PFSK-1 (cell line): Measurements from ENCODE around the gene RPP14.

ENCODE experiments used
- FOXP2 ChIP-seq: optimal IDR thresholded peaks from 2 replicates; pipeline ENCODE3; 2011; ENCODE audit warnings: borderline replicate concordance, control low read depth, inconsistent platforms; ENCODE audit not compliant: insufficient read depth; ENCODE audit errors: extremely low read length, extremely low read depth
- POLR2AphosphoS5 ChIP-seq: IDR thresholded peaks from 2 replicates; pipeline ENCODE4 v1.6.1; 2012; ENCODE audit warnings: low read depth, mild to moderate bottlenecking, control low read depth, low read length, moderate library complexity
- REST ChIP-seq, 2 experiments: IDR thresholded peaks; 2 replicates each; pipeline versions ENCODE4 v1.6.1 to v1.8.0; 2011 to 2012; ENCODE audit warnings: low read depth in 2 of 2, low read length in 2 of 2, control low read depth in 1 of 2, inconsistent platforms in 1 of 2, mild to moderate bottlenecking in 1 of 2, moderate library complexity in 1 of 2; ENCODE audit not compliant: insufficient read depth in 1 of 2
- SIN3A ChIP-seq: IDR thresholded peaks from 2 replicates; pipeline ENCODE4 v1.6.1; 2012; ENCODE audit warnings: mild to moderate bottlenecking, low read length, moderate library complexity, borderline replicate concordance; ENCODE audit not compliant: insufficient read depth
- TAF1 ChIP-seq: IDR thresholded peaks from 2 replicates; pipeline ENCODE4 v1.6.1; 2012; ENCODE audit warnings: low read length, control low read depth, borderline replicate concordance; ENCODE audit not compliant: insufficient read depth

DNA sequence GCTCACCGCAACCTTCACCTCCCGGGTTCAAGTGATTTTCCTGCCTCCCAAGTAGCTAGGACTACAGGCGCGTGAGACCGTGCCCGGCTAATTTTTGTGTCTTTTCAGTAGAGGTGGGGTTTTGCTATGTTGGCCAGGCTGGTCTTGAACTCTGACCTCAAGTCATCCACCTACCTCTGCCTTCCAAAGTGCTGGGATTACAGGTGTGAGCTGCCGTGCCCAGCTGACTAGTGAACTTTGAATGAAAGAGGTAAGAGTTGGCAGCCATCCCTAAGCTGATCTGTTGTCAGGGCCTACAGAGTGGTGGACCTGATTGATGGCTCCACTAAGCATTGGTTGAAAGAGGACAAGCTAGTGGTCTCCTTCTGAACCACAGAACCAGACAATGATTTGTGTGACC, 41.9 kb downstream of the RPP14 start:
- no peak for TF ChIP-seq POLR2AphosphoS5
- no peak for TF ChIP-seq SIN3A
- TF ChIP-seq FOXP2 = no peak
- no peak for TF ChIP-seq REST (IDR thresholded peaks at IDR 0.05; ENCODE audit: insufficient read depth in 1 of 2, low read depth in 2 of 2, low read length in 2 of 2)
- no peak for TF ChIP-seq TAF1
